Activated gamma-delta T cell treated with Interleukin-2 at 50 U/mL for 16 hours (primary cell): ENCODE measurements around the gene TMSB10.
A peak's percentile ranks its signal among the peaks of the same experiment; 100 is the strongest.
"Not testable (repeated sequence)": the region's sequence is repeated elsewhere in the genome, so short reads cannot be mapped to it uniquely, and the experiment has no call there.

Experiments
- DNase-seq: peaks from one replicate; pipeline ENCODE4 v3.0.0-alpha.2; 2020

TMSB10 gene

DNA sequence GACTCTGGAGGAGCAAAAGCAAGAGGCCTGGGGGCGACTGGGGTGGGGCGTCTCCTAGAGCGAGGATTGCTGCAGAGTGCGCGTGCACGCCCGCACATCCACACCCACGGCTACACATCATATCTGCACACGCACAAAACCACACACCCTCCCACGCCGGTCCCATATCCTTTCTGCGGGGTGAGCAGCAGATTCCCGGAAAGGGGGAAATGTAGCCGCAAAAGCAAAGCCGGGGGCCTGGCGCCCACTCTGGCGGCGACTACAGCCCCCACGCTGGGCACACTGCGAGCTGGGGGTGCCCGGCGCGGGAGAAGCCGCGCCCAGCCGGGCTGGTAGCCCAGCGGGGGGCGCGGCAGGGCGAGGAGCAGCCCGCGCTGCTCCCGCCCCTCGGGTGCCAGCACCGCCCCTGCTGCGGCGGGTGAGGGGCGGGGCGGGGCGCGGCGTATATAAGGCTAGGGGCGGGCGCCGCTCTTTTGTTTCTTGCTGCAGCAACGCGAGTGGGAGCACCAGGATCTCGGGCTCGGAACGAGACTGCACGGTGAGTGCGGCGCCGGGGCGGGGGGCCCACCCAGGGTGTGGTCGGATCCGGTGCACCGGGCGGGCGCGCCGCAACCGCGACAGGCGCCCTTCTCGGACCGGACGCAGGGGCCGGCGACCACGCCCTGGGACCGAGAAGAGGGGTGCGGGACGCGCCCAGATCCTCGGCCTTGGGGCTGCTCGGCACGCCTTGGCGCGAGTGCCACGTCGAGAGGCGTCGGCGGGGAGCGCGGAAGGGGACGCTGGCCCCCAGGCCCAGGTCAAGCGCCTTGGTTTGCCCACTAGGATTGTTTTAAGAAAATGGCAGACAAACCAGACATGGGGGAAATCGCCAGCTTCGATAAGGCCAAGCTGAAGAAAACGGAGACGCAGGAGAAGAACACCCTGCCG is at the start of gene TMSB10:
Gene TMSB10, plus strand, starts transcription at position 476 of the 927 bp plus-strand sequence.
- peak; percentile 89 for DNase-seq

DNA sequence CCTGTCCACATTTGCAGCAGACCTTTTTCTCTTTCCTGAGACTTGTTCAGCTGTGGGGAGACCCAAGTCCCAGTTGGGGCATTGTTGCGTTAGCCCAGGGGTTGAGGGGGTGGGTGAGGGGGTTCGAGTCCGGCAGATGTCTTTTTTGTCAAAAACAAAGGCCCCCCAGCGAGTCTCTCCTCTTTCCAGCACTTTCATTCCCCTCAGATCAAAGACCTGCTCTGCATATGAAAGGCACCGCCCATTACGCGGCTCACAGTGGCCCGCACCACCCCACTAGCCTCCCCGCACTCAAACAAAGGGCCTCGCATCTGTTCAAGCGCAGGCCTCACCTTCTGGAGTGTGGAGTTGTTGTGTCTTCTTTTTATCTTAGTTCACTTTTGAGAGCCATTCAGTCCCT is 49.7 kb upstream of the TMSB10 start:
- DNase-seq: no peak

DNA sequence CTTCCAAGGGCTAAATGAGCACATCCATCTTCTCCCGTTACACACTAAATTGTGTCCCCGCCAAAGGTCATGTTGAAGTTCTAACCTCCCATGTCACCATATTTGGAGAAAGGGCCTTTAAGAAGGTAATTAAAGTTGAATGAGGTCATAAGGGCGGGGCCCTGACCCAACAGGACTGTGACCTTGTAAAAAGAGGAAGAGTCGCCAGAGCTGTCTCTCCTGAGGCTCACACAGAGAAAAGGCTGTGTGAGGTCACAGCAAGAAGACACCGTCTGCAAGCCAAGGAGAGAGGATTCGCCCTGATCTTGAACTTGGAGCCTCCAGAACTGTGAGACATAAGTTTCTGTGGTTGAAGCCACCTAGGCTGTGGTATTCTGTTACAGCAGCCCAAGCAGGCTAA is 48.7 kb upstream of the TMSB10 start:
- DNase-seq: no peak

DNA sequence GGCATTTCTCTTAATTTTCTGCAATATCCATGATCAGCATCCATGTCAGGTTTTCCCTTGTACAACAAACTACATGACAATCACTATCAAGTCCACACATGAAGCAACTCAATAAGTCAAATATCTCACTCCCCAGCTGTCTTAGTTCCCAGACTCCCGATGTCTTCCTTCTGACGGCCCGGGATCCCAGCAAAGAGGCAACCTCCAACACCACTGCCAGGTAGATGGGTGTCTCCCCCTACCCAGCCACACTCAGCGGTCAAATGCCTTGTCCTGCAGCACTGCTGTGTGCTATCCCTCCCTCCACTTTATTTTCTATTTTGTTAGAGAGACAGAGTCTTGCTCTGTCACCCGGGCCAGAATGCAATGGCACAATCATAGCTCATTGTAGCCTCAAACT is 47.9 kb upstream of the TMSB10 start:
- DNase-seq: no peak

DNA sequence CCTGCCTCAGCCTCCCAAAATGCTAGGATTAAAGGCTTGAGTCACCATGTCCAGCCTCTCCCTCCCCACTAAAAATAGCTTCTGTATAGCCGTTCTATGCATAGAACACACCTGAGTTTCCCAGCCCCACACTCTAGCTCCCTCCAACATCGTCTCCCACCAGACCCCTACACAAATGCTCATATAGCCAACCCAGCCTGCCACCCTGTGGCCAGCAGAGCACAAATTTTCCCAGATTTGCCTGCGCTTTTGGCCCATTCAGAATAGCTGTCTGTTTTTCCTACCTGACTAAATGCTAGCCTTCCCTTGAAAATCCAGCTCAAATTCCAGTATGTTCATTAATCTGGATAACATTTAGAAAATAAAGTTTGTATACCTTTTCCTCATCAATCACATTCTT is 47.3 kb upstream of the TMSB10 start:
- DNase-seq: no peak

DNA sequence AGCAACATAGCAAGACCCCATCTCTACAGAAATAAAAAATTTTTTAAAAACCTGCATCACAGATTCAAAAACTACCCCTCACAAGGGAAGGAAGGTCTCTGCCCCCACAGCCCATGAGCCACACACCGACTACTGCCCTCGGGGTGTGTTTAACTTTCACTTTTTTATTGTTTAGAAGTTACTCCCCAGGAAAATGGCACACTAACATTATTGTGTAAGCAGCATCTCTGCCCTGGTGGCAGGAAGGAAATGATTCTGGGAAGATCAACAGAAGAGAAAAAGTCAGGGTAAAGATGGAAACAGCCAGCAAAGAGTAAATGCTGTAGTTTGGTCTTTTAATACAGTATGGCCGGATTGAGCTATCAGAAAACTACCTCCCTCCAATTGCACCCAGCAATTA is 46.5 kb upstream of the TMSB10 start:
- DNase-seq: no peak

DNA sequence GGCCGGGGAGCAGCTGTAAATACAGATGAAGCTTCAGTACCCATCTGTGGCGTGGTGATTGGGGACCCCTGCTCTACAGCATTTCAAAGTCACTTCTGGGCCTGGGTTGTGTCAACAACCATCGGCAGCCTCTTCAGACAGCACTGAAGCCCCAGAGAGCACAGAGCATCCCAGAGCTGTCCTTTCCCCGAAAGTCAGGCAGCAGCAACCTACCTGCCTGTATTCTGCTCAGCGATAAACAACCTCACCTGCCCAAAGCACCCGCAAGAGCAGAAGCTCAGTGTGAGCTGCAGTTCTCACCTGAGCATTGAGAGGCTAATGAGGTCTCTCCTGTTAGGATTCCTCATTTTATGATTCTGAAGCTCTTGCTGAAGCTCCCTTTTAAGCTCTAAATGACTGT is 43.9 kb upstream of the TMSB10 start:
- DNase-seq: no peak

DNA sequence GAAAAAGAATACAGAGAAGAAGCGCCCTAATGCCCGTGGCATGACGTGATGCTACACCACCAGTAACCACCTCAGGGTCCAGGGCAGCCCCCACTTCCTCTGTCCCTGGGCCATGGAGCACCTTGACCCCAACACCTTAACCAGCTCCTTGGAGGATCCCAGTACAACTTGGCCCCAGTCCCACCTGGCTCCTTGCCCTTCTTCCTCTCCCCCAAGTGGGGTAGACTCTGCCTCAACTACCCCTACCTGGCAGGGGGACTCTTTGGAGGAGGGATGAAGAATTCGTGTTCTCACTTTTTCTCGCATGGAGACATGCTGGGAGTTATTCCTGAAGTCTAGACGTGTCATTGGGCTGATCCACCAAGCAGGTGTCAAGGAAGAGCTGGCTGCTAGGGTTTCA is 43.5 kb upstream of the TMSB10 start:
- no peak for DNase-seq

DNA sequence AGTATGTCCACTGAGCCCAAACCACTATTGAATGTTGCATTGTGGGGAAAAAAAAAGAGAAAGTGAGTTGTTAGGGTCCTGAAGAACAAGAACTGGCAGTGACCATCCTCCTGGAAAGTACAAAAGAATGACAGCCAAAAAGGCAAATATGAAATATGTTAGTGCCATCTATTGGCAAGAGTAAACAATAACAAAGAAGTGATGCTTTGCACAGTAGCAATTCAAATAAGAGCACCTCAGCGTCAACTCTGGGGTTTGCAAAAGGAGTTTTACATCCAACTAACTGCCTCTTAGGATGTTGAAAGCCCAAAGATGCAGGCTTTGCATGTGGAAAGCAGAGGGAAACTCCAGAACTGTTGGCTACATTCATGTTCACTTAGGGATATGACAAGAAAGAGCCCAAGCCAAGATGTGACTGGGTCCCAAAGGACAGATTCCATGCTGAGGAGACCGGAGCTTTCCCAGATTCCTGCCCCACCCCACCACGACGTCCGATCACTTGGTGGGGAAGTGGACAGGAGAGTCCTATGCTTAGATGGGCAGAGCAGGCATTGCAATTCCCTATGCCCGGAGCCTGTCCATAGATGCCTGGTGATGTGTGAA is 40.2 kb upstream of the TMSB10 start:
- DNase-seq: no peak

DNA sequence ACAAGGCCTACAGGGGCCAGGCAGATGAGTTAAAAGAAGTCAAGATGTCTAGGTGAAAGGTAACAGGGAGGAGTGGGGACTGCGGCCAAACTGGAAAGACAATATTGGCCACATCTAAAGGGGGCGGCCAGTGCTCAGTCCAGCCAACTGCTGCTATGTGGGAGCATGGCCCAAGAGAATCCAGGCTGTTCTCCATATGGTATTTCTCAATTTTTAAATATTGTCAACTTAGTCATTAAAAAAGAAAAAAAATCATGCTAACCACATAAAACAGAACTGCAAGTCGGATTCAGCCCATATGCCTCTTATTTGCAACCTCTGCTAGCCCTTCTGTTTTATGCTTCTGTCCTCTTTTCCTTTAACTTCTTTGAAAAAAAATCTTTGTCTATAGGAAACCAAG is 39.3 kb upstream of the TMSB10 start:
- DNase-seq: no peak

DNA sequence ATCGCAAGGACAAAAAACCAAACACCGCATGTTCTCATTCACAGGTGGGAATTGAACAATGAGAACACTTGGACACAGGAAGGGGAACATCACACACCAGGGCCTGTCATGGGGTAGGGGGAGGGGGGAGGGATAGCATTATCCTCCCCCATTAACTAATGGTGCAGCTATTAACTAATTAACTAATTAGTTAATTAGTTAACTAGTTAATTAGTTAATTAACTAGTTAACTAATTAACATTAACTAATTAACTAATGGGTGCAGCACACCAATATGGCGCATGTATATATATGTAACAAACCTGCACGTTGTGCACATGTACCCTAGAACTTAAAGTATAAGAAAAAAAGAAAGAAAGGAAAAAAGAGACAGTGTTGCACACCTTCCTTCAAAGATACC is 37.1 kb upstream of the TMSB10 start:
- DNase-seq: not testable (repeated sequence)

DNA sequence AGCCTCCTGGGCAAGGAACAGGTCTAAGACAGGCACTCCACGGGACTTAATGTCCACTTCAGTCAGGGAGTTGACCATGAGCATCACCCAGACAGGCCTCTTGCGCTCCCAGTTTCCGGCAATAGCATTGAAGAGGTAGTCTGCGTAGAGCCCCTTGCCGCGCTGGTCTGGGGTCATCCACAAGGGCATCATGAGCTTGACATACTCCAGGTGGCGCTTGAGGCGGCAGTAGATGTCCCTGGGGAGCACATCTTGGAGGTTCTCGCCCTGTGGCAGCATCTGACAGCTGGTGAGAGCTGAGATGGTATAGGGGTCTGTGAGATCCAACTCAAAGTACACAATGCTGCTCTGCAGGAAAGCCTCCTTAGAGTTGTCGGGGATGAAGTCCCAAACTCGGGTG is 35.1 kb upstream of the TMSB10 start:
- no peak for DNase-seq

DNA sequence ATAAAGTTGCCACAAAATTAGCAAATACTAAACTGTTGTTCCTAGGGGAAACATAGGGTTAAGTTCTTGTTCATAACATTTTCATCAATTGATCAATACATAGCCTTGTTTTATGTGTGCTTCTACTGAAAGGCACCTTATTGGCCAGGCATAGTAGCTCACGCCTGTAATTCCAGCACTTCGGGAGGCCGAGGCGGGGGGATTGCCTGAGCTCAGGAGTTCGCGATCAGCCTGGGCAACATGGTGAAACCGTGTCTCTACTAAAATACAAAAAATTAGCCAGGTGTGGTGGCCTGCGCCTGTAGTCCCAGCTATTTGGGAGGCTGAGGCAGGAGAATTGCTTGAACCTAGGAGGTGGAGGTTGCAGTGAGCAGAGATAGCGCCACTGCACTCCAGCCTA is 32.8 kb upstream of the TMSB10 start:
- not testable (repeated sequence) for DNase-seq

DNA sequence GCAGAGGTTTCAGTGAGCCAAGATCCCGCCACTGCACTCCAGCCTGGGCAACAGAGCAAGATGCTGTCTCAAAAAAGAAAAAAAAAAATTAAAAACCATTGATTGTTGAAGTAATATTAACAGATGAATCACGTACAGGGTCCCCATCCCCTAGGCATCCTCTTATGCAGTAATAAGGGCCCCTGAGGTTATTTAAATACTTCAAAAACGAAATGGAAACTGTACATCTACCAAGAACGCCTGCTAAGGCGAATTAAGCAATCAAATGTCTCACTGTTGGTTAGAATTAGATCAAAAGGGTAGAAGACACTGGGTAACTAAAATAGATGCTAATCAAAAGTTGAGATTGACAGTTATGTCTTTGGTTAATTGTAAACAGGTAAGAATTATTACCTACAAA is 32.1 kb upstream of the TMSB10 start:
- DNase-seq: no peak

DNA sequence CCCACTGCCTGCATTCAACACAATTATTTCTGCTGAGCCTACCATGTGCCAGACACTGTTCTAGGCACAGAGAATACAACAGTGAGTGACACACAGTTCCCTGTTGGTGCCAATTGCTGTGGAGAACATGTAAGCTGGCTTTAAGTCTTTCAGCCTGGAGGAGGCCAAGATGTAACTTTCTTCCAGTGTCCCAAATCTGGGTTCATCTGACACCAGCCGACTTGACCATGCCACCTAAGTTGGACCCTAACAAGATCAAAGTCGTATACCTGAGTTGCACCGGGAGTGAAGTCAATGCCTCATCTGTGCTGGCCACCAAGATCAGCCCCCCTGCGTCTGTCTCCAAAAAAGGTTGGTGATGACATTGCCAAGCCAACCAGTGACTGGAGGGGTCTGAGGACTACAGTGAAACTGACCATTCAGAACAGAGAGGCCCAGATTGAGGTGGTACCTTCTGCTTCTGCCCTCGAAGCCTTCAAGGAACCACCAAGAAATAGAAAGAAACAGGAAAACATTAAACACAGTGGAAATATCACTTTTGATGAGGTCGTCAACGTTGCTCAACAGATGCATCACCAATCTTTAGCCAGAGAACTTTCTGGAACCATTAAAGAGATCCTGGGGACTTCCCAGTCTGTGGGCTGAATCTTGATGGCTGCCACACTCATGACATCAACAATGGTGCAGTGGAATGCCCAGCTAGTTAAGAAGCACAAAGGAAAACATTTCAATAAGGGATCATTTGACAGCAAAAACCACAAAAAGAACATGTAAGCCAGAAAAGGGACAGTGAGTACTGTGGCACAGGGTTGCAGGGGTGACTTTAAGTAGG is 30.9 kb upstream of the TMSB10 start:
- no peak for DNase-seq

DNA sequence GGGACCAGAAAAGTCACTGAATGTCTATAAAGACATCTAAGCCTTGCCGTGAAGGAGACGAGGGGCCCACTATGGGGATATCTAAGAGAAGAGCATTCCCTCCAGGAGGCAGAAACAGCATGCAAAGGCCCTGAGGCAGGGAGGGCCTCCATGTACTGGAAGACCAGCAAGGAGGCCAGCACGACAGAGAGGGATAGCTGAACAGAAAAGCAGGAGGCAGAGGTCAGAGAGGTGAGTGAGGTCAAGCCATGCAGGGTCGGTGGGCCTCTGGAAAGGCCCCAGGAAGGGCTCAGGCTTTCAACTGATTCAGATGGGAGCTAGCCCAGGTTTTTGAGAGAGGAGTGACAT is 30.3 kb upstream of the TMSB10 start:
- no peak for DNase-seq

DNA sequence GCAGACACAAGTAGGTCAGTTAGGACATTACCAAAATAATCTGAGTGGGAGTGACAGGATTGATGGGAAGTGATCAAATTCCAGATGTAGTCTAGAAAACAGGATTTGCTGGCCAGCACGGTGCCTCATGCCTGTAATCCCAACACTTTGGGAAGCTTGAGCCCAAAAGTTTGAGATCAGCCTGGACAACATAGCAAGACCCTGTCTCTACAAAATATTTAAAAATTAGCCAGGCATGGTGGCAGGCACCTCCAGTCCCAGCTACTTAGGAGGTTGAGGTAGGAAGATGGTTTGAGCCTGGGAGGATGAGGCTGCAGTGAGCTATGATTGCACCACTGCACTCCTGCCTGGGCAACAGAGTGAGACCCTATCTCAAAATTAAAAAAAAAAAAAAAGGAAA is 29.8 kb upstream of the TMSB10 start:
- not testable (repeated sequence) for DNase-seq

DNA sequence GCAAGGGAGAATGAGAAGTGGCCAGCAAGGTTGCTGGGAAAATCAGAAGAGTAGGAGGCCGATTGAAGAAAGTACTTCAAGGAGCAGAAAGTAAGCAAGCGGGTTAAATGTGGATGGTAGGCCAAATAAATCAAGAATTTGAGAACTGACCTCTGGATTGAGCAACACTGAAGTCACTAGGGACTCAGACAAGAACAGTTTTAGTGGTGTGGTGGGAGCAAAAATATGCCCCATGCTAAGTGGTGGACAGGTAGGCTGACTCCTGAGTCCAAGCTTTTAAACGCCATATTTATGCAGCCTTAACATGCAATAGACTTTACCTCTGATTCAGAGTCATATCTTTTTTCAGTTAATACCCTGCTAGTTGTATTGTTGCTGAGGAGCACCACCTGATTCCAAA is 29.1 kb upstream of the TMSB10 start:
- no peak for DNase-seq

DNA sequence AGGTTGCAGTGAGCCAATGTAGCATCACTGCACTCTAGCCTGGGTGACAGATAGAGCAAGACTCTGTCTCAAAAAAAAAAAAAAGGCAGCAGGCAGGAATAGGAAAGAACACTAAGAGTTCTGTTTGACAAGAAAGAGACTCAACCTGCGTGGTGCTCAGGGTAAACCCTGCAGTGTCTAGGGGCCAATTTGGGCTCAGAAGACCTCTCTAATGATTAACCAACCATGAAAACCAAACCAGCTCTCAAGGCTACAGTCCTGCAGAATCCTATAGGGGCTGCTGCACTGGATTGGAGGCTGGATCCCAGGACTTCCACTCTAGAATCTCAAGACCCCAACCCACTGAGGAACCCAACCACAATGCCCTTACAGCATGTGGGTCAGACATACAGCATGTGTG is 27.0 kb upstream of the TMSB10 start:
- no peak for DNase-seq

DNA sequence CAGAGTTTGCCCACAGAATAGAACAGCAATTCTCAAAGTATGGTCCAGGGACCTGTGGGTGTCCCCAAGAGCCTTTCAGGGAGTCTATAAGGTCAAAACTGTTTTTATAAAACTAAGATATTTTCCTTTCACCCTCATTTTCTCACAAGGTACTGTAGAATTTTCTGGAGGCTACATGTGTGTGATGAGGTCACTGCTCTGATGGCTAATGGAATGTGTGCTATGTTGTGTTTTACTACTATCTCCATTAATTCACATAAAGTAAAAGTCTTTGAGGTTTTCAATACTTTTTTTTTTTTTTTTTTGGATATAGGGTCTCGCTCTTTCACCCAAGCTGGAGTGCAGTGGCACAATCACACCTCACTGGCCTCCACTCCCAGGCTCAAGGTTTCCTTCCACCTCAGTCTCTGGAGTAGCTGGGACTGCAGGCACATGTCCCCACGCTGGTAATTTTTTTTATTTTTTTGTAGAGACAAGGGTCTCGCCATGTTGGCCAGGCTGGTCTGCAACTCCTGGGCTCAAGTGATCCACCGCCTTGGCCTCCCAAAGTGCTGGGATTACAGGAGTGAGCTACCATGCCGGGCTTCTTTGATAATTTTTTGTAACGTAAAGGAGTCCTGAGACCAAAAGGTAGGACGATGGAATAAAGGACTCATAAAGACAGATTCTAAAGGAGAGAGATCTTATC is 26.4 kb upstream of the TMSB10 start:
- DNase-seq: no peak

DNA sequence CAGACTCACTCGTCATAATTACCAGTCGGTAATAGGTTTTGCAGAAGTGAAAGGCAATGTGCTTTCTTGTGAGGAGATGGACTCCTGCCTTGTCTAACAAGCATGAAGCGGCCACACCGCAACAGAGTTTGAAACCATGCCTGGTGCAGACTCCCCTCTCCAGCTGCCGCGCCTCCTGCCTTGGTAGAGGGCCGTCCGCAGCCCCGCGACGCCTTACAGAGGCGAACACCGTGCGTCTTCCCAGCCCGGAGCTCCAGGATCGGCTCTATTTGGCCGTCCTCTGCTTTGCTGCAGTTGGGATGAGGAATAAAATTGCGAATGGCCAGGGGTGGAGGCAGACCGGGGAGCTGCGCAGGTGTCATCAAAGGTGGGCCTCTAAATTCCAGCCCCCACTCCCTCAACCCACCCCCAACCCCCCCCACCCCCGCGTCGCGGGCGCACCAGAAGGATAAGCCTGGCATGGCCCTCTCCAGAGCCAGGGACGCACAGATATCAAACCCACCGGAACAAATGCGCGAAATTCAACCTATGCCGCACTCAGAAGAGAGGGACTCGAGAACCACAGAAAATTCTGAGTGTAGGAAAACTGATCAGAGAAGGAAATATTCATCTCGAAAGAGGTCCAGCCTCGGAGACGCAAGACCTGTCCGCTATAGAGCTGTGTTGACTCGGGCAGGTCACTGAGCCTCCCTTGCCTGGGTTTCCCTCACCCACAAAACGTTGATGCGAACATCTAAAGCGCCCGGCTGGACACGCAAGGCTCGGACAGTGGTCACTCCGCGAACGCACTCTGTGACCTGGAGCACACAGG is 25.7 kb upstream of the TMSB10 start:
- DNase-seq: no peak

DNA sequence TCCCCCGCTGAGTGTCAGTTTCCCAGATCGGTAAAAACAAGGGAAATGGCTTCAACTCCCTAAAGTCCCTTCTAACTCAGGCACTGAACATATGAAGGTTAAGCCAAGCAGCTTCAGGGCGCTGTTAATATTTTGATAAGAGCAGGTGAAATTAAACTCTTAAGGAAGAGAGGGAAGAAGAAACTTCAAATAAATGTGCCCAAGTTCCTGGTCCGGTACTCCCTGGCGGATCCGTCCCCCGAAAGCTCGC is 25.1 kb upstream of the TMSB10 start:
- no peak for DNase-seq
